ENCODE measurements around the gene SLC2A9.

SLC2A9 gene

GRCh38 chr4:10045481-10045880, 24.2 kb upstream of the SLC2A9 start:
- no peak for DNase-seq (ENCODE audit: low spot score)

- no peak for DNase-seq (ENCODE audit: low spot score)
Observed at GRCh38 chr4:10041036-10041435, 19.7 kb upstream of the SLC2A9 start.

GRCh38 chr4:10040049-10040892, 19.0 kb upstream of the SLC2A9 start:
- no peak for DNase-seq (ENCODE audit: low spot score)

GRCh38 chr4:10036807-10037342, 15.6 kb upstream of the SLC2A9 start:
- DNase-seq (ENCODE audit: low spot score), result no peak

GRCh38 chr4:10035130-10035529, 13.8 kb upstream of the SLC2A9 start:
- DNase-seq (ENCODE audit: low spot score), result no peak

- DNase-seq (ENCODE audit: low spot score), result no peak
Observed at GRCh38 chr4:10034612-10035104, 13.4 kb upstream of the SLC2A9 start.

- DNase-seq (ENCODE audit: low spot score), result no peak
Observed at GRCh38 chr4:10034136-10034535, 12.8 kb upstream of the SLC2A9 start.

GRCh38 chr4:10033191-10033881, 12.0 kb upstream of the SLC2A9 start:
- no peak for DNase-seq (ENCODE audit: low spot score)

GRCh38 chr4:10032625-10033024, 11.3 kb upstream of the SLC2A9 start:
- no peak for DNase-seq (ENCODE audit: low spot score)

- DNase-seq (ENCODE audit: low spot score), result no peak
Observed at GRCh38 chr4:10031668-10032590, 10.6 kb upstream of the SLC2A9 start.

- peak; percentile 75 for DNase-seq (ENCODE audit: low spot score)
Observed at GRCh38 chr4:10030972-10031667, 9.8 kb upstream of the SLC2A9 start.

- DNase-seq (ENCODE audit: low spot score), result no peak
Observed at GRCh38 chr4:10029403-10029802, 8.1 kb upstream of the SLC2A9 start.

- no peak for DNase-seq (ENCODE audit: low spot score)
Observed at GRCh38 chr4:10028910-10029309, 7.6 kb upstream of the SLC2A9 start.

GRCh38 chr4:10026485-10026884, 5.2 kb upstream of the SLC2A9 start:
- no peak for DNase-seq (ENCODE audit: low spot score)

GRCh38 chr4:10025230-10025806, 4.0 kb upstream of the SLC2A9 start:
- DNase-seq (ENCODE audit: low spot score), result no peak

GRCh38 chr4:10024303-10024702, 3.0 kb upstream of the SLC2A9 start:
- no peak for DNase-seq (ENCODE audit: low spot score)

- no peak for DNase-seq (ENCODE audit: low spot score)
Observed at GRCh38 chr4:10023806-10024205, 2.5 kb upstream of the SLC2A9 start.

GRCh38 chr4:10023050-10023419, 1.7 kb upstream of the SLC2A9 start:
- DNase-seq (ENCODE audit: low spot score), result no peak

GRCh38 chr4:10022346-10023049, 1.2 kb upstream of the SLC2A9 start:
- no peak for DNase-seq (ENCODE audit: low spot score)

GRCh38 chr4:10021653-10022023, 341 bp upstream of the SLC2A9 start:
- no peak for DNase-seq (ENCODE audit: low spot score)

Measured in globus pallidus (tissue), 1 donor.